WTC11 (cell line): ENCODE results near the gene ASZ1.

Experiments
- ATF2 ChIP-seq: sonication (generic); formaldehyde crosslinking; IDR thresholded peaks from 2 replicates; pipeline ENCODE4 v1.8.1; 2022; ENCODE audit warnings: low read depth, missing genetic modification reagents, borderline replicate concordance
- CTCF ChIP-seq: fragments of 200-600 bp; IDR thresholded peaks from 2 replicates; pipeline ENCODE4 v1.8.0; 2022; ENCODE audit warnings: antibody characterized with exemption
- HMGXB4 ChIP-seq: sonication (generic); formaldehyde crosslinking; IDR thresholded peaks from 2 replicates; pipeline ENCODE4 v1.8.1; 2023; ENCODE audit warnings: mild to moderate bottlenecking, moderate library complexity, missing genetic modification reagents
- OVOL2 ChIP-seq: fragments of 250-450 bp; sonication (Bioruptor Pico); IDR thresholded peaks from 2 replicates; pipeline ENCODE4 v1.9.0; 2021; ENCODE audit warnings: mild to moderate bottlenecking, borderline replicate concordance
- PRDM15 ChIP-seq: sonication (generic); formaldehyde crosslinking; IDR thresholded peaks from 2 replicates; pipeline ENCODE4 v1.8.0; 2022; ENCODE audit warnings: missing genetic modification reagents
- SP1 ChIP-seq: sonication (generic); formaldehyde crosslinking; conservative IDR thresholded peaks from 2 replicates; pipeline ENCODE4 v1.8.1; 2022; ENCODE audit warnings: missing genetic modification reagents
- USF1 ChIP-seq: sonication (generic); formaldehyde crosslinking; IDR thresholded peaks from 2 replicates; pipeline ENCODE4 v1.8.0; 2022; ENCODE audit warnings: mild to moderate bottlenecking, missing genetic modification reagents
- USF2 ChIP-seq: sonication (generic); formaldehyde crosslinking; IDR thresholded peaks from 2 replicates; pipeline ENCODE4 v1.8.1; 2023; ENCODE audit warnings: mild to moderate bottlenecking, missing genetic modification reagents, moderate library complexity

GRCh38 chr7:117401293-117402002, 25.8 kb downstream of the ASZ1 start:
- TF ChIP-seq CTCF = no peak
- TF ChIP-seq OVOL2 (CRISPR knock-in tag) = no peak
- no peak for TF ChIP-seq SP1 (CRISPR knock-in tag)
- no peak for TF ChIP-seq PRDM15
- TF ChIP-seq ATF2 (CRISPR knock-in tag) = no peak
- TF ChIP-seq USF2 = no peak
- TF ChIP-seq HMGXB4 (CRISPR knock-in tag) = no peak
- no peak for TF ChIP-seq USF1 (CRISPR knock-in tag)
